NT2/D1 (cell line): ENCODE results near the gene MALT1.
"Not testable (repeated sequence)": the region's sequence is repeated elsewhere in the genome, so short reads cannot be mapped to it uniquely, and the experiment has no call there.

Source experiments
- DNase-seq: peaks from one replicate; pipeline ENCODE4 v3.0.0-alpha.2; 2011; ENCODE audit warnings: low read depth, low spot score
- H3K27me3 ChIP-seq: 2 replicates; pipeline ENCODE4 v1.6.0; 2011; ENCODE audit warnings: mild to moderate bottlenecking; ENCODE audit not compliant: insufficient read length, insufficient read depth
- H3K36me3 ChIP-seq: 2 replicates; pipeline ENCODE4 v1.6.1; 2011; ENCODE audit warnings: mild to moderate bottlenecking, low read length, mixed read lengths; ENCODE audit not compliant: insufficient read depth, insufficient read length
- H3K4me1 ChIP-seq: 2 replicates; pipeline ENCODE4 v1.5.1; 2011; ENCODE audit not compliant: insufficient read depth, insufficient read length
- H3K4me3 ChIP-seq: 2 replicates; pipeline ENCODE4 v1.5.1; 2011; ENCODE audit warnings: low read depth; ENCODE audit not compliant: insufficient read length
- H3K9ac ChIP-seq: 2 replicates; pipeline ENCODE4 v1.6.0; 2011; ENCODE audit warnings: low read depth; ENCODE audit not compliant: insufficient read length
- H3K9me3 ChIP-seq: 2 replicates; pipeline ENCODE4 v1.5.1; 2011; ENCODE audit warnings: mild to moderate bottlenecking, low read length; ENCODE audit not compliant: insufficient read depth
- SUZ12 ChIP-seq: IDR thresholded peaks from 2 replicates; pipeline ENCODE4 v1.6.1; 2011; ENCODE audit not compliant: insufficient read length, insufficient read depth; ENCODE audit errors: extremely low read depth
- YY1 ChIP-seq: IDR thresholded peaks from 2 replicates; pipeline ENCODE4 v1.6.1; 2011; ENCODE audit not compliant: insufficient read length, insufficient read depth
- ZNF274 ChIP-seq: IDR thresholded peaks from 2 replicates; pipeline ENCODE4 v1.6.1; 2011; ENCODE audit warnings: mild to moderate bottlenecking, low read depth, low read length

MALT1 gene

DNA sequence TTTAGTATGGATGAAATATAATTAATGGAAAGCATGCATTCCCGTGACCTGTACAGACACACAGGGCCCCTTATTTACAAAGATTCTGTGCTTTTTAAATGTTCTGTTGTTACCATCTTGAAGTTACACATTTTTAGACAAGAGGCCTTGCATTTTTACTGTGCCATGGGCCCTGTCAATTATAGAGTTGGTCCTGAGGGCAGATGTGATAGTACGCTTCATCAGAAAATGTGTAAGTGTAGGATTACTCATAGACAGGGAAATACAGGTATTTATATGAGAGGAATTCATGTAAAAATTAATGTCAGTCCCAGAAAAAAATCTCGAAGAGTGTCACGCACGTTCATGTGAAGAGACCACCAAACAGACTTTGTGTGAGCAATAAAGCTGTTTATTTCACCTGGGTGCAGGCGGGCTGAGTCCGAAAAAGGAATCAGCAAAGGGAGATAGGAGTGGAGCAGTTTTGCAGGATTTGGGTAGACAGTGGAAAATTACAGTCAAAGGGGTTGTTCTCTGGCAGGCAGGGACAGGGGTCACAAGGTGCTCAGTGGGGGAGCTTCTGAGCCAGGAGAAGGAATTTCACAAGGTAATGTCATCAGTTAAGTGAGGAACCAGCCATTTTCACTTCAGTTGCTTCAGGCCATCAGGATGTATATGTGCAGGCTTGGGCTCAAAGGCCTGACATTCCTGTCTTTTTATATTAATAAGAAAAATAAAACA is 30.2 kb upstream of the MALT1 start:
- no peak overlapping the region for H3K4me3 ChIP-seq

DNA sequence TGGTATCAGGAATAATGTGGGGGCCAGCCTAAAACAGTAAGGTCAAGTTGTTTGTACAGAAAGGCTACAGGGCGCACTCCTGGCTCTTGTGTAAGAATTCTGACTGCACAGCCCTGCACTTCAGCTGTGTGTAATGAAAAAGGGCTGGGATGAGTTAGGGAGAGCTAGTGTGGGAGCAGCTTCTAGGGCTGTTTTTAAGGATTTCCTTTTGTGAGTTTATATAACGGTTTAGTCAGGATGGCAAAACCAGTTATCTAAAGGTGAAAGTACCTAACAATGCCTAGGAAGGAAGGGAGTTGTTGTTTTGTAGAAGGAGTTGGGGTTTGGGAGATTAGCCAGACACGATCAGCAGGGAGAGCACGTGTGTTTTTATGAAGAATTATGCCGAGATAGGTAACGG is 27.7 kb upstream of the MALT1 start:
- not testable (repeated sequence) for H3K36me3 ChIP-seq, DNase-seq, H3K4me1 ChIP-seq, H3K27me3 ChIP-seq, H3K4me3 ChIP-seq, H3K9ac ChIP-seq
- H3K9me3 ChIP-seq, result peaks cover 64% of the 10 kb centered on the region

More for the DNA sequence above, 30.2 kb upstream of the MALT1 start:
- Histone ChIP-seq H3K4me1 (no peaks in the 10 kb centered on the region), H3K27me3 (no peaks in the 10 kb centered on the region), H3K9ac (peak overlapping the region; percentile 62), H3K36me3 (no peaks in the 10 kb centered on the region), H3K9me3 (peaks cover 39% of the 10 kb centered on the region; the same call in 1 of the 2 replicates)
- TF ChIP-seq ZNF274 (no peak), YY1 (no peak), SUZ12 (no peak)
- no peak for DNase-seq

DNA sequence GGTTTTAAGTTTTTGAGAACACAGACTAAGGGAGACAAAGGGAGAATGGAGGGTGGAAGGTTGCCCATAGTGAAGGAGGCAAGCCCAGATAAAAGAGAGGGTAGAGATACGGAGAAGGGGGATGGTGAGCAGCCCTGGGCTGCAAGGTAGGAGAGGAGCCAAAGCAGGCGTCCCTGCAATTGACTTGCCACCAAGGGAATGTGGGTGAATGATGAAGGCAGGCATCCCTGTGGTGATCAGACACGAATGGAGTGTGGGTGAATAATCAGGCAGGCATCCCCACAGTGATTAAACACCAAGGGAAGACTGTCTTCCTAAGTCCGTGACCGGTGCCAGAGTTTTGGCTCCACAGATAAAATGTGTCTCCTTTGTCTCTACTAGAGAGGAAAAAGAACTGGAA is 25.9 kb upstream of the MALT1 start:
- Histone ChIP-seq H3K4me3 (no peak overlapping the region), H3K9me3 (peaks cover 72% of the 10 kb centered on the region), H3K9ac (no peak overlapping the region), H3K36me3 (no peaks in the 10 kb centered on the region), H3K4me1 (no peaks in the 10 kb centered on the region), H3K27me3 (no peaks in the 10 kb centered on the region)
- no peak for DNase-seq
- no peak for TF ChIP-seq SUZ12
- TF ChIP-seq ZNF274, result no peak
- TF ChIP-seq YY1, result no peak

DNA sequence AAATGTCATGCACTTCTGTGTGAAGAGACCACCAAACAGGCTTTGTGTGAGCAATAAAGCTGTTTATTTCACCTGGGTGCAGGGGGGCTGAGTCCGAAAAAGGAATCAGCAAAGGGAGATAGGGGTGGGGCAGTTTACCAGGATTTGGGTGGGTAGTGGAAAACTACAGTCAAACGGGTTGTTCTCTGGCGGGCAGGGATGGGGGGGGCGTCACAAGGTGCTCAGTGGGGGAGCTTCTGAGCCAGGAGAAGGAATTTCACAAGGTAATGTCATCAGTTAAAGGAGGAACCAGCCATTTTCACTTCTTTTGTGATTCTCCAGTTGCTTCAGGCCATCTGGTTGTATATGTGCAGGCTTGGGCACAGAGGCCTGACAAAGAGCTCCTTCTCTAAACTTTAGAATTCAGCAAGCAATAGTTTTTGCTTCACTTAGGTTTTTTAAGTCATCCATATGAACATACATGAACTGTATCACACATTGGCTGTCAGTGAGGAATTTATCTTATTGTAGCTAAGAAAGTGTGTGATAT is 24.9 kb upstream of the MALT1 start:
- H3K4me1 ChIP-seq, result no peaks in the 10 kb centered on the region
- no peak overlapping the region for H3K4me3 ChIP-seq
- DNase-seq, result no peak
- H3K36me3 ChIP-seq, result no peaks in the 10 kb centered on the region
- no peaks in the 10 kb centered on the region for H3K27me3 ChIP-seq
- H3K9ac ChIP-seq, result no peak overlapping the region
- H3K9me3 ChIP-seq, result peaks cover 72% of the 10 kb centered on the region
- TF ChIP-seq ZNF274 (no peak), YY1 (no peak), SUZ12 (no peak)

DNA sequence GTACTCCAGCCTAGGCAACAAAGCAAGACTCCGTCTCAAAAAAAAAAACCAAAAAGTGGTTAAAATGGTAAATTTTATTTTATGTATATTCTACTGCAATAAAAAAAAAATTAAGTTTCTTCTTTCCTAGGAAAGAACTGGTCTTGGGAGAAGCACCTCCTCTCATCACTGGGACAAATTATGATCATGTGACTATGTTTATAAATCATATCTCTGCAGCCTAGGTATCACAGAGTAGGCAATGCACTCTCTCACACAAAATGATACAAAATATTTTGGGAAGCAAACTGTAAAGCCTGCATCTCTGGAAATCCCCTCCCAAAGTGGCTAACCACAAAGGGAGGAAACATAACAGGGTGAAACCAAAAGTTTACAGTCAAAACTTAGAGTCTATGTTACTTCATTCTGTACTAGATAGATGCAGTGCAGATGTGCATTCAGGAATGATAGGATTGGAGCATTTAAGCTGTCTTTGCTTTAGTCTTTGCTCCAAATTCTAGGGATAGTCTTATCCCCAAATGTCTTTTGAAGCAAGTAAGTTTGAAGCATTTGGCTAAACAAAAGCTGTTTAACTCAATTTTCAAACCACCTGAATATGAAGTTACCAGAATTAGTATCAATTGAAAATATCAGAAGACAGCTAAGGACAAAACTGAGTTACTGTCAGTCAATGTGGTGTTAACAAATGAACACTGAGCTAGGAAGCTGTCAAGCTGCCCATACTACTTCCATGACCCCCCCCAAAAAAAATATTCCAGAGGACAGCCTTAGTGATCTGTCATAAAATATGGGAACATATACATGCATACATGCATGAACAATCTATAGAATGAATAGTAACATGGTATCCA is 21.1 kb upstream of the MALT1 start:
- Histone ChIP-seq H3K9ac (no peak overlapping the region), H3K4me3 (no peak overlapping the region), H3K27me3 (no peaks in the 10 kb centered on the region), H3K36me3 (no peaks in the 10 kb centered on the region), H3K9me3 (peaks cover 41% of the 10 kb centered on the region), H3K4me1 (no peaks in the 10 kb centered on the region)
- no peak for TF ChIP-seq YY1
- no peak for TF ChIP-seq ZNF274
- TF ChIP-seq SUZ12, result no peak
- DNase-seq, result no peak

DNA sequence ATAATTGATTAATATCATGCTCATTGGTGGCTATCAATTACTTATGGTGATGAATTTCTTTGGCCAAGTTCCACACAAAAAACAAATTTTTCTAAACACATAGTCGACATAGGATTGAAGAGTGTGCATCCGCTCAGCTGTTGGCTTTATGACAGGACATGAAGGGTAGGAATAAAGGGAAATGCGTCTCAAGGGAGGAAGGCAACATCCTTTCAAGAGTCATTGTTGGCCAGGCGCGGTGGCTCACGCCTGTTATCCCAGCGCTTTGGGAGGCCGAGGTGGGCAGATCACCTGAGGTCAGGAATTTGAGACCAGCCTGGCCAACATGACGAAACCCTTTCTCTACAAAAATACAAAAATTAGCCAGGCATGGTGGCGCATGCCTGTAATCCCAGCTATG is 20.4 kb upstream of the MALT1 start:
- not testable (repeated sequence) for H3K36me3 ChIP-seq, H3K27me3 ChIP-seq, H3K4me1 ChIP-seq, H3K4me3 ChIP-seq, H3K9ac ChIP-seq, DNase-seq
- H3K9me3 ChIP-seq, result peaks cover 34% of the 10 kb centered on the region

DNA sequence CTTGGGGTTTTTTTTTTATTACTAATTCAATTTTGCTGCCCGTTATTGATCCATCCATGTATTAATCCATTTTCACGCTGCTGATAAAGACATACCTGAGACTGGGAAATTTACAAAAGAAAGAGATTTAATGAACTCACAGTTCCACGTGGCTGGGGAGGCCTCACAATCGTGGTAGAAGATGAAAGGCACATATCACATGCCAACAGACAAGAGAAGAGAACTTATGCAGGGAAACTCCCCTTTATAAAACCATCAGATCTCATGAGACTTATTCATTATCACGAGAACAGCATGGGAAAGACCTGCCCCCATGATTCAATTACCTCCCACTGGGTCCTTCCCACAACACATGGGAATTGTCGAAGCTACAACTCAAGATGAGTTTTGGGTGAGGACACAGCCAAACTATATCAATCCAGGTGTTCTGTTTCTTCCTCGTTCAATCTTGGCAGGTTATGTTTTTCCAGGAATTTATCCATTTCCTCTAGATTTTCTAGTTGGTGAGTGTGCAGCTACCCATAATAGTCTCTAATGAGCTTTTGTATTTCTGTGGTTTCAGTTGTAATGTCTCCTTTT is 18.0 kb upstream of the MALT1 start:
- peaks cover 10% of the 10 kb centered on the region; the same call in 1 of the 2 replicates for H3K9me3 ChIP-seq
- H3K36me3 ChIP-seq, H3K4me1 ChIP-seq, DNase-seq, H3K9ac ChIP-seq, H3K27me3 ChIP-seq, H3K4me3 ChIP-seq: not testable (repeated sequence)
